K562 (cell line): ENCODE measurements around the gene UNC80. TPM values are rescaled to one million over a fixed set of nuclear protein-coding genes. Genes with fewer than 3 reads are reported as not detected.

Source experiments
- ATAC-seq: fragments of 200-7000 bp; cut with Tn5 transposase; 3 replicates; pipeline ENCODE4 v1.9.1; 2020; ENCODE audit warnings: moderate library complexity
- BruUV-seq: library from RNA; stranded (reverse); fragments of 400-500 nt; replicated peaks from 2 replicates; lab custom pipeline; 2021; lab: Mats Ljungman, UMichigan
- CTCF ChIA-PET: fragments of 300-600 bp; formaldehyde crosslinking; extraction: SDS; loops from one replicate; lab custom pipeline; 2021; ENCODE audit warnings: low intra/inter-chr PET ratio; lab: Yijun Ruan, JAX
- POLR2A ChIA-PET: fragments of 300-600, 350-650 bp; sonication (Branson Sonifier 250); formaldehyde crosslinking; extraction: SDS; loops from one replicate; lab custom pipeline; 2021; ENCODE audit warnings: antibody characterized with exemption, inconsistent platforms; lab: Yijun Ruan, JAX
- DNase-seq, 4 experiments: peaks; one replicate each; pipeline versions ENCODE4 v3.0.0 to v3.0.0-alpha.2; 2011 to 2018; ENCODE audit warnings: low spot score in 3 of 4, mixed read lengths in 3 of 4; ENCODE audit errors: extremely low read depth in 1 of 4
- FAIRE-seq: peaks from 2 replicates; lab custom pipeline; 2011; peaks lifted over from hg19 to GRCh38; lab: Jason Lieb, UNC
- H2AFZ ChIP-seq: 2 replicates; pipeline ENCODE4 v1.6.0; 2011; ENCODE audit warnings: low read depth, low read length, control low read depth, inconsistent platforms
- H3K27ac ChIP-seq: fragments of 200-600 bp; 3 replicates; pipeline ENCODE4 v1.8.0; 2011; ENCODE audit warnings: low read depth, mild to moderate bottlenecking, control low read depth, inconsistent platforms, low read length, moderate library complexity, mixed read lengths; ENCODE audit errors: extremely low read depth
- H3K27me3 ChIP-seq, 2 experiments: fragments of 300-600 bp in 1 of 2; 2 replicates in 1 of 2; 3 replicates in 1 of 2; pipeline versions ENCODE4 v1.6.0 to v1.8.0; 2011; ENCODE audit warnings: inconsistent platforms in 2 of 2, low read length in 2 of 2, mild to moderate bottlenecking in 1 of 2, mixed read lengths in 1 of 2, moderate library complexity in 1 of 2; ENCODE audit not compliant: control insufficient read depth in 2 of 2, insufficient read depth in 2 of 2
- H3K36me3 ChIP-seq: fragments of 300-600 bp; 3 replicates; pipeline ENCODE4 v1.8.0; 2011; ENCODE audit warnings: mild to moderate bottlenecking, low read length, inconsistent platforms; ENCODE audit not compliant: control insufficient read depth, insufficient read depth
- H3K4me1 ChIP-seq, 2 experiments: fragments of 200-600 bp in 1 of 2; replicated peaks in 1 of 2; 2 replicates in 1 of 2; 3 replicates in 1 of 2; pipeline versions ENCODE4 v1.5.1 to v1.8.0; 2011; ENCODE audit warnings: inconsistent platforms in 2 of 2, low read length in 2 of 2, mild to moderate bottlenecking in 1 of 2, mixed read lengths in 1 of 2, moderate library complexity in 1 of 2; ENCODE audit not compliant: control insufficient read depth in 2 of 2, insufficient read depth in 2 of 2
- H3K4me2 ChIP-seq: 2 replicates; pipeline ENCODE4 v1.6.1; 2011; ENCODE audit warnings: low read length, control low read depth, inconsistent platforms, mixed read lengths; ENCODE audit not compliant: insufficient read depth
- H3K4me3 ChIP-seq: fragments of 200-600 bp; sonication (generic), shearing (Covaris generic); 2 replicates; pipeline ENCODE4 v1.5.1; 2016; ENCODE audit warnings: control low read depth, inconsistent platforms
- H3K79me2 ChIP-seq: fragments of 200-600 bp; 3 replicates; pipeline ENCODE4 v1.8.0; 2011; ENCODE audit warnings: low read length, inconsistent platforms; ENCODE audit not compliant: control insufficient read depth, insufficient read depth
- H3K9ac ChIP-seq, 2 experiments: 2 replicates each; pipeline versions ENCODE4 v1.6.0 to v1.6.1; 2011; ENCODE audit warnings: low read depth in 2 of 2, low read length in 2 of 2, control low read depth in 1 of 2, inconsistent platforms in 1 of 2, mild to moderate bottlenecking in 1 of 2, mixed read lengths in 1 of 2; ENCODE audit not compliant: insufficient read depth in 1 of 2
- H3K9me1 ChIP-seq: one replicate; pipeline ENCODE4 v1.6.0; 2011; ENCODE audit warnings: inconsistent platforms, mild to moderate bottlenecking, low read length, moderate library complexity; ENCODE audit not compliant: control insufficient read depth, insufficient read depth
- H3K9me3 ChIP-seq: replicated peaks from 2 replicates; pipeline ENCODE4 v1.5.1; 2011; ENCODE audit warnings: low read depth, low read length, inconsistent platforms; ENCODE audit not compliant: control insufficient read depth, insufficient read depth
- H4K20me1 ChIP-seq: replicated peaks from 2 replicates; pipeline ENCODE4 v1.6.1; 2011; ENCODE audit warnings: low read length, inconsistent platforms, mixed read lengths; ENCODE audit not compliant: control insufficient read depth, insufficient read depth
- C11orf30 ChIP-seq: fragments of 450-650 bp; IDR thresholded peaks from 2 replicates; pipeline ENCODE4 v1.6.1; 2016; ENCODE audit warnings: low read depth, mild to moderate bottlenecking
- EP300 ChIP-seq: IDR thresholded peaks from 2 replicates; pipeline ENCODE4 v1.6.1; 2012; ENCODE audit warnings: low read length, improper control_type of control experiment
- KDM1A ChIP-seq, 2 experiments: fragments of 450-650 bp; IDR thresholded peaks; 2 replicates each; pipeline ENCODE4 v1.6.1; 2016; ENCODE audit warnings: mild to moderate bottlenecking in 2 of 2
- MAFF ChIP-seq: IDR thresholded peaks from 2 replicates; pipeline ENCODE4 v1.6.1; 2012; ENCODE audit warnings: low read length, improper control_type of control experiment
- MAFG ChIP-seq: fragments of 450-650 bp; conservative IDR thresholded peaks from 2 replicates; pipeline ENCODE4 v1.6.1; 2016; ENCODE audit warnings: missing genetic modification characterization, missing compliant biosample characterization
- MAFK ChIP-seq: IDR thresholded peaks from 2 replicates; pipeline ENCODE4 v1.6.1; 2011; ENCODE audit warnings: low read length, improper control_type of control experiment
- ZNF316 ChIP-seq: fragments of 450-650 bp; IDR thresholded peaks from 2 replicates; pipeline ENCODE4 v1.6.1; 2016
- ZNF785 ChIP-seq: fragments of 250-450 bp; sonication (Bioruptor Pico); IDR thresholded peaks from 2 replicates; pipeline ENCODE4 v1.4.0; 2020; ENCODE audit warnings: mild to moderate bottlenecking
- WGBS: fragments of 100-300 bp; shearing (Covaris generic); methylation state at CpG from one replicate; pipeline ENCODE4 v1.1.6; 2016; ENCODE audit warnings: low coverage, mixed read lengths; ENCODE audit not compliant: insufficient coverage; ENCODE audit errors: missing lambda C conversion rate; 5-methylcytosine and 5-hydroxymethylcytosine counted together
- in situ Hi-C: fragments of 300-500 bp; cut with MboI; formaldehyde crosslinking; loops from 4 replicates; pipeline ENCODE4 v1.15.0; 2018; ENCODE audit warnings: inconsistent platforms, mixed read lengths
- intact Hi-C: fragments of 100-400 bp; cut with micrococcal nuclease; formaldehyde crosslinking; loops from 2 replicates; pipeline ENCODE4 v1.14.2; 2022
- polyA plus RNA-seq, 8 experiments: library from polyadenylated mRNA; depleted of rRNA in 4 of 8; stranded (reverse) in 5 of 8; unstranded in 3 of 8; fragments of >200 nt; fragmentation: Nextera tagmentation in 2 of 8; fragmentation: Illumina TruSeq in 1 of 8; extraction: Ambion mirVana in 2 of 8; extraction: Trizol in 1 of 8; gene quantifications; 2 replicates each; pipeline versions ENCODE4 v1.2.1 to v1.2.3, GENCODE V29; 2011 to 2014; ENCODE audit warnings: inconsistent platforms in 1 of 8, missing spikeins in 1 of 8
- total RNA-seq, 7 experiments: library from RNA; depleted of rRNA in 6 of 7; stranded (reverse); fragments of >200 nt in 6 of 7; fragmentation: Illumina TruSeq in 2 of 7; extraction: Trizol in 2 of 7; gene quantifications; 2 replicates each; pipeline versions ENCODE4 v1.2.1 to v1.2.3, GENCODE V29; 2011 to 2021; ENCODE audit warnings: low replicate concordance in 1 of 7

The UNC80 gene
- total and polyA plus RNA-seq, 9 of the 15 experiments (the other 6 are each of a cell fraction or from before 2014, with no cell fraction given) = under 0.01 to 0.04 (median 0.01) TPM; not detected in 5

DNA sequence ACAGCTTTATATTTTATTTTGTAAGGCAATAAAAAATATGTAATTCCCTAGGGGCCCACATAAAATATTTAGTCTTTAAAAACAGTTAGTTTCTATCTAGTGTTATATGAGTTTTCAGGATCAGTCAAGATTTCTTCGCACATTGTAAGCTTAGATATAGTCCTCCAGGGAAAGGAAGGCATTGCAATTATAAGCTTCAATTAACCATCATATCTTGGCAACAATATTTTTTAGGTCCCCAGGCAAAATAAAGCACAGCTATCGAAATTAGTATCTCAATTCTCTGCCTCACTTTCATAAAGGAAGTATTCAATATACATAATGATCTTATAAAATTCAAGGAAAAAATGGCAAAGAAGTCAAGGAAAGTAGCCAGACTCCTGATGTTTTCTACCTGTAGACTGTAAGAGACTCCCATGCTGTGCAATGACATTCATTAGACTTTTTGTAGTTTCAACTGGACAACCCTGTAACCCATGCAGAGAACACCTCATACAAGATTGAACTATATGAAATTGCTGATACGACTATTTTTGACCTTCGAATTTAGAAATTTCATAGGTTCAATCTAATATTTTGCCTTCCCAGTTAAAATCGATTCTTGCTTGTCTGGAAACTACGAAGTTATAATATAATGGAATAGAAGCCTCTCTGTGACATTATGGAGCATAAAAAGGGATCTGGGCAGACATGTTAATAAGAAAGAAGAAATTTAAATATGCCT is 96.8 kb downstream of the UNC80 start:
- no peak for FAIRE-seq
- no peak overlapping the region for H2AFZ ChIP-seq
- no peaks in the 10 kb centered on the region for H3K36me3 ChIP-seq
- no peaks in the 10 kb centered on the region for H3K79me2 ChIP-seq
- no peak overlapping the region for H3K4me2 ChIP-seq
- no peaks in the 10 kb centered on the region for H4K20me1 ChIP-seq
- no peaks in the 10 kb centered on the region for H3K9me3 ChIP-seq
- WGBS = 2% methylated on average over 6 of the region's 6 CpGs
- no peak for ATAC-seq
- POLR2A ChIA-PET = no interaction called here
- TF ChIP-seq MAFK (peak; percentile 46; the same call in 1 of the 2 replicates), KDM1A (IDR thresholded peaks at IDR 0.05) (no peak), C11orf30 (peak; percentile 31; the same call in 1 of the 2 replicates), ZNF785 (CRISPR knock-in tag) (no peak), MAFG (tag) (peak; percentile 32), ZNF316 (peak; percentile 69), EP300 (no peak), MAFF (peak; percentile 62)
- no TSS peak for BruUV-seq
- no peaks in the 10 kb centered on the region for H3K4me1 ChIP-seq
- no peak overlapping the region for H3K27ac ChIP-seq
- DNase-seq = no peak
- intact Hi-C loops (no loop called here), in situ Hi-C loops (no loop called here)
- no peak overlapping the region for H3K4me3 ChIP-seq
- no peaks in the 10 kb centered on the region for H3K27me3 ChIP-seq
- H3K9ac ChIP-seq = no peak overlapping the region
- H3K9me1 ChIP-seq = no peaks in the 10 kb centered on the region
- CTCF ChIA-PET = no interaction called here
